K562 (cell line): ENCODE results near the gene RARA.

Experiments used
- HCFC1 ChIP-seq: IDR thresholded peaks from 2 replicates; pipeline ENCODE4 v1.6.1; 2012; ENCODE audit warnings: low read depth, low read length, improper control_type of control experiment
- POLR2A ChIP-seq: fragments of 450-650 bp; conservative IDR thresholded peaks from 2 replicates; pipeline ENCODE4 v1.6.1; 2016
- SAP30 ChIP-seq: fragments of 200-600 bp; sonication (generic); IDR thresholded peaks from 2 replicates; pipeline ENCODE4 v1.6.1; 2012; ENCODE audit warnings: borderline replicate concordance, low read depth, mild to moderate bottlenecking, moderate library complexity, low read length, control low read depth, inconsistent platforms; ENCODE audit not compliant: insufficient read depth, poor library complexity, severe bottlenecking
- TF ChIP-seq, protein P1 (sequence below), 3 experiments: IDR thresholded peaks in 2 of 3; conservative IDR thresholded peaks in 1 of 3; 2 replicates each; pipeline ENCODE4 v1.5.1; 2011 to 2012; ENCODE audit warnings: low read length in 3 of 3, mild to moderate bottlenecking in 3 of 3, control low read depth in 2 of 3, improper control_type of control experiment in 1 of 3, inconsistent platforms in 1 of 3, low read depth in 1 of 3, mixed read lengths in 1 of 3, moderate library complexity in 1 of 3; ENCODE audit not compliant: insufficient read depth in 2 of 3
- TF ChIP-seq, protein P2 (sequence below): sonication (generic); formaldehyde crosslinking; IDR thresholded peaks from 2 replicates; pipeline ENCODE4 v1.8.1; 2023; ENCODE audit warnings: mild to moderate bottlenecking, missing genetic modification reagents
- TF ChIP-seq, protein P3 (sequence below), 2 experiments: fragments of 450-650 bp in 1 of 2; IDR thresholded peaks; 2 replicates each; pipeline ENCODE4 v1.6.1; 2011 to 2017; ENCODE audit warnings: low read depth in 2 of 2, antibody characterized with exemption in 1 of 2, borderline replicate concordance in 1 of 2, low read length in 1 of 2, mild to moderate bottlenecking in 1 of 2, mixed read lengths in 1 of 2; ENCODE audit not compliant: control insufficient read depth in 1 of 2

DNA sequence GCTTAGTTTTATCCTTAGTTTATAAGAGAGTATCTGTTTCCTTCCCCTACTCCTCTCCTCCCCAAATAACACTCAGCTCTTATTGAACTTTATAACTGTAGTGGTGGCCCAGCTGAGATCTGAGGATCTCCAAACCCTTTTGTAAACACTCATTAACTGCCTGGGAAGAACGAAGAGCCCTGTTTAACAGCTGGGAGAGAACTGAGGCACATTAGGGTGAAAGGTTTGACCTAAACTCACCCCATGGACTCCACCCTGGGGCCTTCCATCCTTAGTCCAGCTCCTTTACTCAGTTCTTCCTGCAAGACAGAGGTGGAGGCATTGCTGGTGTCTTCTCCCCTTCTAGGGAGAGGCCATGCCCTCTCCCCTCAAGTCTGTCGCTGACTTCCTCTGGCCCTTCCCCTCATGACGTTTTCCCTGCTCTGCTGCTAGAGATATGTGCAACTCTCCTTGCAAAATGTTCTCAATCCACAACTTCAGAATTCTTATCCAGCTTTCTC, 1.2 kb upstream of the RARA start:
- TF ChIP-seq, protein P1, sequence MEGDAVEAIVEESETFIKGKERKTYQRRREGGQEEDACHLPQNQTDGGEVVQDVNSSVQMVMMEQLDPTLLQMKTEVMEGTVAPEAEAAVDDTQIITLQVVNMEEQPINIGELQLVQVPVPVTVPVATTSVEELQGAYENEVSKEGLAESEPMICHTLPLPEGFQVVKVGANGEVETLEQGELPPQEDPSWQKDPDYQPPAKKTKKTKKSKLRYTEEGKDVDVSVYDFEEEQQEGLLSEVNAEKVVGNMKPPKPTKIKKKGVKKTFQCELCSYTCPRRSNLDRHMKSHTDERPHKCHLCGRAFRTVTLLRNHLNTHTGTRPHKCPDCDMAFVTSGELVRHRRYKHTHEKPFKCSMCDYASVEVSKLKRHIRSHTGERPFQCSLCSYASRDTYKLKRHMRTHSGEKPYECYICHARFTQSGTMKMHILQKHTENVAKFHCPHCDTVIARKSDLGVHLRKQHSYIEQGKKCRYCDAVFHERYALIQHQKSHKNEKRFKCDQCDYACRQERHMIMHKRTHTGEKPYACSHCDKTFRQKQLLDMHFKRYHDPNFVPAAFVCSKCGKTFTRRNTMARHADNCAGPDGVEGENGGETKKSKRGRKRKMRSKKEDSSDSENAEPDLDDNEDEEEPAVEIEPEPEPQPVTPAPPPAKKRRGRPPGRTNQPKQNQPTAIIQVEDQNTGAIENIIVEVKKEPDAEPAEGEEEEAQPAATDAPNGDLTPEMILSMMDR (IDR thresholded peaks at IDR 0.05 in 2 of 3, conservative IDR thresholded peaks at IDR 0.05 in 1 of 3; ENCODE audit: insufficient read depth in 2 of 3, low read depth in 1 of 3, low read length in 3 of 3) = no peak
- no peak for TF ChIP-seq HCFC1
- no peak for TF ChIP-seq SAP30
- TF ChIP-seq, protein P2, sequence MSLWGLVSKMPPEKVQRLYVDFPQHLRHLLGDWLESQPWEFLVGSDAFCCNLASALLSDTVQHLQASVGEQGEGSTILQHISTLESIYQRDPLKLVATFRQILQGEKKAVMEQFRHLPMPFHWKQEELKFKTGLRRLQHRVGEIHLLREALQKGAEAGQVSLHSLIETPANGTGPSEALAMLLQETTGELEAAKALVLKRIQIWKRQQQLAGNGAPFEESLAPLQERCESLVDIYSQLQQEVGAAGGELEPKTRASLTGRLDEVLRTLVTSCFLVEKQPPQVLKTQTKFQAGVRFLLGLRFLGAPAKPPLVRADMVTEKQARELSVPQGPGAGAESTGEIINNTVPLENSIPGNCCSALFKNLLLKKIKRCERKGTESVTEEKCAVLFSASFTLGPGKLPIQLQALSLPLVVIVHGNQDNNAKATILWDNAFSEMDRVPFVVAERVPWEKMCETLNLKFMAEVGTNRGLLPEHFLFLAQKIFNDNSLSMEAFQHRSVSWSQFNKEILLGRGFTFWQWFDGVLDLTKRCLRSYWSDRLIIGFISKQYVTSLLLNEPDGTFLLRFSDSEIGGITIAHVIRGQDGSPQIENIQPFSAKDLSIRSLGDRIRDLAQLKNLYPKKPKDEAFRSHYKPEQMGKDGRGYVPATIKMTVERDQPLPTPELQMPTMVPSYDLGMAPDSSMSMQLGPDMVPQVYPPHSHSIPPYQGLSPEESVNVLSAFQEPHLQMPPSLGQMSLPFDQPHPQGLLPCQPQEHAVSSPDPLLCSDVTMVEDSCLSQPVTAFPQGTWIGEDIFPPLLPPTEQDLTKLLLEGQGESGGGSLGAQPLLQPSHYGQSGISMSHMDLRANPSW = no peak
- TF ChIP-seq POLR2A = no peak
- TF ChIP-seq, protein P3, sequence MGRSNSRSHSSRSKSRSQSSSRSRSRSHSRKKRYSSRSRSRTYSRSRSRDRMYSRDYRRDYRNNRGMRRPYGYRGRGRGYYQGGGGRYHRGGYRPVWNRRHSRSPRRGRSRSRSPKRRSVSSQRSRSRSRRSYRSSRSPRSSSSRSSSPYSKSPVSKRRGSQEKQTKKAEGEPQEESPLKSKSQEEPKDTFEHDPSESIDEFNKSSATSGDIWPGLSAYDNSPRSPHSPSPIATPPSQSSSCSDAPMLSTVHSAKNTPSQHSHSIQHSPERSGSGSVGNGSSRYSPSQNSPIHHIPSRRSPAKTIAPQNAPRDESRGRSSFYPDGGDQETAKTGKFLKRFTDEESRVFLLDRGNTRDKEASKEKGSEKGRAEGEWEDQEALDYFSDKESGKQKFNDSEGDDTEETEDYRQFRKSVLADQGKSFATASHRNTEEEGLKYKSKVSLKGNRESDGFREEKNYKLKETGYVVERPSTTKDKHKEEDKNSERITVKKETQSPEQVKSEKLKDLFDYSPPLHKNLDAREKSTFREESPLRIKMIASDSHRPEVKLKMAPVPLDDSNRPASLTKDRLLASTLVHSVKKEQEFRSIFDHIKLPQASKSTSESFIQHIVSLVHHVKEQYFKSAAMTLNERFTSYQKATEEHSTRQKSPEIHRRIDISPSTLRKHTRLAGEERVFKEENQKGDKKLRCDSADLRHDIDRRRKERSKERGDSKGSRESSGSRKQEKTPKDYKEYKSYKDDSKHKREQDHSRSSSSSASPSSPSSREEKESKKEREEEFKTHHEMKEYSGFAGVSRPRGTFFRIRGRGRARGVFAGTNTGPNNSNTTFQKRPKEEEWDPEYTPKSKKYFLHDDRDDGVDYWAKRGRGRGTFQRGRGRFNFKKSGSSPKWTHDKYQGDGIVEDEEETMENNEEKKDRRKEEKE (IDR thresholded peaks at IDR 0.05; ENCODE audit: borderline replicate concordance in 1 of 2, control insufficient read depth in 1 of 2, low read depth in 2 of 2, low read length in 1 of 2) = no peak
